ENCODE results near the gene CMBL.
"Not testable (repeated sequence)": the region's sequence is repeated elsewhere in the genome, so short reads cannot be mapped to it uniquely, and the experiment has no call there.

CMBL gene

GRCh38 chr5:10286862-10287227, 20.9 kb downstream of the CMBL start:
- DNase-seq (ENCODE audit: low read depth in 2 of 2, low spot score in 1 of 2): no peak

GRCh38 chr5:10286162-10286861, 21.4 kb downstream of the CMBL start:
- no peak for DNase-seq (ENCODE audit: low read depth in 2 of 2, low spot score in 1 of 2)

- not testable (repeated sequence) for DNase-seq (ENCODE audit: low read depth in 2 of 2, low spot score in 1 of 2)
These were observed 22.3 kb downstream of the CMBL start for GRCh38 chr5:10285362-10285761.

GRCh38 chr5:10283927-10284635, 23.6 kb downstream of the CMBL start:
- DNase-seq (ENCODE audit: low read depth in 2 of 2, low spot score in 1 of 2): peak; percentile 53 to 60

GRCh38 chr5:10279925-10280720, 27.6 kb downstream of the CMBL start:
- DNase-seq (ENCODE audit: low read depth in 2 of 2, low spot score in 1 of 2): no peak

- DNase-seq (ENCODE audit: low read depth in 2 of 2, low spot score in 1 of 2): no peak
These were observed 28.4 kb downstream of the CMBL start for GRCh38 chr5:10279328-10279727.

GRCh38 chr5:10278658-10279279, 28.9 kb downstream of the CMBL start:
- no peak for DNase-seq (ENCODE audit: low read depth in 2 of 2, low spot score in 1 of 2)

- no peak for DNase-seq (ENCODE audit: low read depth in 2 of 2, low spot score in 1 of 2)
These were observed 29.7 kb downstream of the CMBL start for GRCh38 chr5:10277773-10278630.

GRCh38 chr5:10276691-10277090, 31.0 kb downstream of the CMBL start:
- no peak for DNase-seq (ENCODE audit: low read depth in 2 of 2, low spot score in 1 of 2)

- DNase-seq (ENCODE audit: low read depth in 2 of 2, low spot score in 1 of 2): no peak
These were observed 31.7 kb downstream of the CMBL start for GRCh38 chr5:10275991-10276390.

GRCh38 chr5:10275460-10275859, 32.2 kb downstream of the CMBL start:
- DNase-seq (ENCODE audit: low read depth in 2 of 2, low spot score in 1 of 2): no peak

GRCh38 chr5:10272875-10273209, 34.9 kb downstream of the CMBL start:
- DNase-seq (ENCODE audit: low read depth in 2 of 2, low spot score in 1 of 2): not testable (repeated sequence)

GRCh38 chr5:10272053-10272874, 35.4 kb downstream of the CMBL start:
- no peak for DNase-seq (ENCODE audit: low read depth in 2 of 2, low spot score in 1 of 2)

- no peak for DNase-seq (ENCODE audit: low read depth in 2 of 2, low spot score in 1 of 2)
These were observed 39.6 kb downstream of the CMBL start for GRCh38 chr5:10268100-10268499.

GRCh38 chr5:10266839-10267238, 40.9 kb downstream of the CMBL start:
- no peak for DNase-seq (ENCODE audit: low read depth in 2 of 2, low spot score in 1 of 2)

GRCh38 chr5:10266137-10266536, 41.6 kb downstream of the CMBL start:
- DNase-seq (ENCODE audit: low read depth in 2 of 2, low spot score in 1 of 2): no peak

GRCh38 chr5:10265245-10266109, 42.2 kb downstream of the CMBL start:
- DNase-seq (ENCODE audit: low read depth in 2 of 2, low spot score in 1 of 2): no peak

- DNase-seq (ENCODE audit: low read depth in 2 of 2, low spot score in 1 of 2): no peak
These were observed 43.1 kb downstream of the CMBL start for GRCh38 chr5:10264604-10265003.

GRCh38 chr5:10262995-10263394, 44.7 kb downstream of the CMBL start:
- DNase-seq (ENCODE audit: low read depth in 2 of 2, low spot score in 1 of 2): no peak
